Lung (tissue), 12 donors: Measurements from ENCODE around the gene MED28. TPM values are rescaled to one million over a fixed set of nuclear protein-coding genes. Genes with fewer than 3 reads are reported as not detected.

Source experiments
- ATAC-seq: fragments of 200-7000 bp; cut with Tn5 transposase; one replicate; pipeline ENCODE4 v1.9.1; 2020; ENCODE audit warnings: moderate number of reproducible peaks; ENCODE audit not compliant: insufficient read depth, low FRiP score
- DNase-seq, 3 donors: peaks; one replicate each; pipeline ENCODE4 v3.0.0-alpha.2; 2013 to 2017
- H3K27ac ChIP-seq, 2 donors: one replicate each; pipeline ENCODE4 v1.5.1; 2013; ENCODE audit warnings: mild to moderate bottlenecking in 2 of 2, moderate library complexity in 2 of 2, control low read depth in 1 of 2, inconsistent platforms in 1 of 2, low read depth in 1 of 2, low read length in 1 of 2
- H3K27me3 ChIP-seq, 3 donors: one replicate each; pipeline ENCODE4 v1.5.1; 2013; ENCODE audit warnings: low read length in 2 of 3; ENCODE audit not compliant: control insufficient read depth in 3 of 3, insufficient read depth in 3 of 3
- H3K36me3 ChIP-seq, 4 donors: one replicate each; pipeline ENCODE4 v1.5.1; 2013; ENCODE audit warnings: low read length in 4 of 4, mild to moderate bottlenecking in 1 of 4, moderate library complexity in 1 of 4; ENCODE audit not compliant: control insufficient read depth in 4 of 4, insufficient read depth in 4 of 4
- H3K4me1 ChIP-seq, 5 donors: one replicate each; pipeline ENCODE4 v1.5.1; 2013; ENCODE audit warnings: low read length in 5 of 5, mild to moderate bottlenecking in 2 of 5, moderate library complexity in 1 of 5; ENCODE audit not compliant: control insufficient read depth in 5 of 5, insufficient read depth in 5 of 5
- H3K4me3 ChIP-seq: one replicate; pipeline ENCODE4 v1.5.1; 2013; ENCODE audit warnings: mild to moderate bottlenecking, control low read depth, moderate library complexity
- H3K9ac ChIP-seq, 2 donors: one replicate each; pipeline ENCODE4 v1.5.1; 2013; ENCODE audit warnings: low read length in 2 of 2, control low read depth in 1 of 2; ENCODE audit not compliant: insufficient read depth in 1 of 2
- H3K9me3 ChIP-seq, 4 donors: one replicate each; pipeline ENCODE4 v1.5.1; 2013; ENCODE audit warnings: low read length in 3 of 4, mild to moderate bottlenecking in 1 of 4, moderate library complexity in 1 of 4; ENCODE audit not compliant: control insufficient read depth in 4 of 4, insufficient read depth in 3 of 4
- WGBS, 2 donors: extraction: QIAGEN DNeasy Blood & Tissue Kit; methylation state at CpG; one replicate each; pipeline ENCODE4 v1.1.7; 2013; 5-methylcytosine and 5-hydroxymethylcytosine counted together
- polyA plus RNA-seq, 2 donors: library from polyadenylated mRNA; stranded (reverse); fragments of 200-250 nt; gene quantifications; one replicate each; pipeline ENCODE4 v1.2.1, GENCODE V29; 2013
- total RNA-seq, 2 donors: library from RNA; depleted of rRNA in 1 of 2; stranded (reverse); fragments of >200 nt in 1 of 2; gene quantifications; one replicate each; pipeline ENCODE4 v1.2.1, GENCODE V29; 2014 to 2021
- TF ChIP-seq, protein P1 (sequence below): IDR thresholded peaks from 2 replicates; pipeline ENCODE4 v1.5.1; 2012; ENCODE audit warnings: mild to moderate bottlenecking; ENCODE audit errors: control extremely low read depth, extremely low read depth
- donor health status: control.
- donor health status: control.
- donor health status: Bipolar disorder and iron deficiency.
- donor health status: healthy.
- donor health status: DM: yes; HTN: yes; CAD: no.

Gene MED28
- total and polyA plus RNA-seq, 4 donors = 10.8 to 45.9 (median 33.1) TPM

DNA sequence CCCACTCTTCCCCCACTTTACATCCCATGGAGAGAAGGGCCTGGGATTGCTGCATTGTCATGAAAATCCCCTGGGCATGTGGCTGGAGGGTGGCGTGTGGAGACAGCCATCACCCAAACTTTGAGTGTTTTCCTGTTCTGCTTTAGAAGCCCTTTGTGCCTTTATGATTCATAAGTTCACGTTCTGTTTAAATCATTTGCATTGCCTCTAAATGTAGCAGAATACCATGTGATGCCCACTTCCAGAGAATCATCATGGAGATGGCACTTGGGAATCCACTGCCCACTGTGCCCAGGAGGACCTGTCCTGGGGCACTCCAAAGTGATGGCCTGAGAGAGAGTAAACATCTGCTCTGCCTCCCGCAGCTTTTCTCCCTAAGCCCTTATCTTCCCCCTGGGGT, 52.8 kb downstream of the MED28 start:
- Histone ChIP-seq H3K4me3 (no peak overlapping the region), H3K9me3 (peaks cover 0 to 4% (median 1%) of the 10 kb centered on the region in 4 donors), H3K27ac (no peak overlapping the region), H3K27me3 (no peaks in the 10 kb centered on the region), H3K4me1 (no peaks in the 10 kb centered on the region), H3K9ac (no peak overlapping the region), H3K36me3 (no peaks in the 10 kb centered on the region)
- no peak for ATAC-seq
- WGBS, 2 donors = 77 to 81% methylated on average over 3 of the region's 3 CpGs
- TF ChIP-seq, protein P1, sequence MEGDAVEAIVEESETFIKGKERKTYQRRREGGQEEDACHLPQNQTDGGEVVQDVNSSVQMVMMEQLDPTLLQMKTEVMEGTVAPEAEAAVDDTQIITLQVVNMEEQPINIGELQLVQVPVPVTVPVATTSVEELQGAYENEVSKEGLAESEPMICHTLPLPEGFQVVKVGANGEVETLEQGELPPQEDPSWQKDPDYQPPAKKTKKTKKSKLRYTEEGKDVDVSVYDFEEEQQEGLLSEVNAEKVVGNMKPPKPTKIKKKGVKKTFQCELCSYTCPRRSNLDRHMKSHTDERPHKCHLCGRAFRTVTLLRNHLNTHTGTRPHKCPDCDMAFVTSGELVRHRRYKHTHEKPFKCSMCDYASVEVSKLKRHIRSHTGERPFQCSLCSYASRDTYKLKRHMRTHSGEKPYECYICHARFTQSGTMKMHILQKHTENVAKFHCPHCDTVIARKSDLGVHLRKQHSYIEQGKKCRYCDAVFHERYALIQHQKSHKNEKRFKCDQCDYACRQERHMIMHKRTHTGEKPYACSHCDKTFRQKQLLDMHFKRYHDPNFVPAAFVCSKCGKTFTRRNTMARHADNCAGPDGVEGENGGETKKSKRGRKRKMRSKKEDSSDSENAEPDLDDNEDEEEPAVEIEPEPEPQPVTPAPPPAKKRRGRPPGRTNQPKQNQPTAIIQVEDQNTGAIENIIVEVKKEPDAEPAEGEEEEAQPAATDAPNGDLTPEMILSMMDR = no peak
- DNase-seq = no peak

DNA sequence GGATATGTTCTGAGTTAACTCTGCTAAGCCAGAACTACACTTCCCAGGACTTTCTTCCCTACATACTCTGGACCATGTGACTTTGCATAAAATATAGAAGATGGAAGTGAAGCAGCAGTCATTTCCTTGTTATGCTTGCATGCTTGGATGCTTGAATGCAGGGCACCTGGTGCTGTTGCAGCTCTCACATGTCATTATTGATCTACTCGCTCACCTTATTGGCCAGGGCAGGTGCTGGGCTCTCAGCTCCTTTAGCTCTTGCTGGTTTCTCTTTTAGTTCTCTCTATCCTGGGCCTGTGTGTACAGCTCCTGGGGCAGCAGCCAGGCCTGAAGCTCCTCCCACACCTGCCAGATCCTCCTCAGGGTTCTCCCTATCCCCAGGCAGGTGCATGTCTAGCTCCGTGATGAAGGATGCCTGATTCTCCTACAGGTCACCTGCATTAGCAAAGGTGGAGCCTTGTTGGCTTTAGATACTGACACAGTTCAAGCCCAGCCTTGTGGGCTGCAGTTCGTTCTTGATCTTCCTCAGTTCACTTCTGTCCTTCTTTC, 53.3 kb downstream of the MED28 start:
- 86 to 90% methylated on average over 3 of the region's 3 CpGs for WGBS, 2 donors
- no peak for DNase-seq
- no peak overlapping the region for H3K4me3 ChIP-seq

DNA sequence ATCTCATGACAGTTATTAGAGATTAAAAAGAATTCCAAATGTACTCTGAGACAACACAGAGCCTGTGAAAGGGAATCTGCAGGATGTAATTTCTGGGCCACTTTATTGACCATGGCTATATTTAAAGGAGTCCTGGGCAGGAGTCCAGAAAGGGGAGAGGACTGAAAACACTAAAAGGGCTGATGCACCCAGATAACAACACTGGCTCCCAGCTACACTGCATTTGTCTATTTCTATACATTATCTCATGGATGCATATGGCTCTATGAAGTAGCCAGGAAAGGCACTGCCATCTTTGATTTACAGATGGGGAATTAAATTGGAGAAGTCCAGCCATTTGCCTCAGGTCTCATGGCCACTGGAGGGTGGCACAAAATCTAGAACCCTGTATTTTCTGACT, 56.0 kb downstream of the MED28 start:
- Histone ChIP-seq H3K4me1 (no peaks in the 10 kb centered on the region), H3K9ac (no peak overlapping the region), H3K36me3 (no peaks in the 10 kb centered on the region), H3K27ac (no peak overlapping the region), H3K4me3 (no peak overlapping the region), H3K27me3 (no peaks in the 10 kb centered on the region), H3K9me3 (peaks cover 0 to 4% (median 1%) of the 10 kb centered on the region in 4 donors)
- DNase-seq (no peak), ATAC-seq (no peak)
- TF ChIP-seq, protein P1 = no peak

More for the DNA sequence above, 53.3 kb downstream of the MED28 start:
- ATAC-seq = no peak
- Histone ChIP-seq H3K9ac (no peak overlapping the region), H3K36me3 (no peaks in the 10 kb centered on the region), H3K27ac (no peak overlapping the region), H3K4me1 (no peaks in the 10 kb centered on the region), H3K9me3 (peaks cover 0 to 4% (median 1%) of the 10 kb centered on the region in 4 donors), H3K27me3 (no peaks in the 10 kb centered on the region)
- TF ChIP-seq, protein P1 = no peak
